GM10266 (cell line): ENCODE measurements around the gene PTPRZ1.

ENCODE experiments used
- DNase-seq: peaks from one replicate; pipeline ENCODE4 v3.0.0; 2012; ENCODE audit errors: extremely low spot score
- TF ChIP-seq, protein P1 (sequence below): IDR thresholded peaks from 2 replicates; pipeline ENCODE4 v1.5.1; 2012; ENCODE audit warnings: mild to moderate bottlenecking, low read depth; ENCODE audit not compliant: control insufficient read depth, insufficient read depth; ENCODE audit errors: missing control alignments

The PTPRZ1 gene

DNA sequence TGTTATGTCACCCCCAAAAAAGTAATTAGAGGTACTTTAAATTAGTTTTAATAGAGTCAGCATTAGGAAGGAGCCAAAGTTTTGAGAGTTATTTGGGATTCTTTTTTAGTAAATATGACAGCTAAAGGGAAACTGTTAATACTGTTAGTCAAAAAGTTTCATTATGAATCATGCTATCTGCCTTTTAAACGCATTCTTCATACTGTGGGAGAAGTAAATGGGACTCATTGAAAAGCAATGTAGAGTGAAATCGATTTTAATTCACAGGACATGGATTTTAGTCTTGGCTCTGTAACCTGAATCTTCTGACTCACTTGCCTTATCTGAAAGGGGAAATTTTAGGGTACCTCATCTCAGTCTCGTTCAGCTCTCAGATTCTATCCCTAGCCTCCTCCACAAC is 165.9 kb downstream of the PTPRZ1 start:
- TF ChIP-seq, protein P1, sequence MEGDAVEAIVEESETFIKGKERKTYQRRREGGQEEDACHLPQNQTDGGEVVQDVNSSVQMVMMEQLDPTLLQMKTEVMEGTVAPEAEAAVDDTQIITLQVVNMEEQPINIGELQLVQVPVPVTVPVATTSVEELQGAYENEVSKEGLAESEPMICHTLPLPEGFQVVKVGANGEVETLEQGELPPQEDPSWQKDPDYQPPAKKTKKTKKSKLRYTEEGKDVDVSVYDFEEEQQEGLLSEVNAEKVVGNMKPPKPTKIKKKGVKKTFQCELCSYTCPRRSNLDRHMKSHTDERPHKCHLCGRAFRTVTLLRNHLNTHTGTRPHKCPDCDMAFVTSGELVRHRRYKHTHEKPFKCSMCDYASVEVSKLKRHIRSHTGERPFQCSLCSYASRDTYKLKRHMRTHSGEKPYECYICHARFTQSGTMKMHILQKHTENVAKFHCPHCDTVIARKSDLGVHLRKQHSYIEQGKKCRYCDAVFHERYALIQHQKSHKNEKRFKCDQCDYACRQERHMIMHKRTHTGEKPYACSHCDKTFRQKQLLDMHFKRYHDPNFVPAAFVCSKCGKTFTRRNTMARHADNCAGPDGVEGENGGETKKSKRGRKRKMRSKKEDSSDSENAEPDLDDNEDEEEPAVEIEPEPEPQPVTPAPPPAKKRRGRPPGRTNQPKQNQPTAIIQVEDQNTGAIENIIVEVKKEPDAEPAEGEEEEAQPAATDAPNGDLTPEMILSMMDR: no peak

GRCh38 chr7:122040147-122040546 is 167.2 kb downstream of the PTPRZ1 start:
- TF ChIP-seq, protein P1: no peak
- no peak for DNase-seq

More for the DNA sequence above, 165.9 kb downstream of the PTPRZ1 start:
- DNase-seq: no peak

- TF ChIP-seq, protein P1: no peak
- no peak for DNase-seq
These were observed 173.4 kb downstream of the PTPRZ1 start for GRCh38 chr7:122046402-122046801.

DNA sequence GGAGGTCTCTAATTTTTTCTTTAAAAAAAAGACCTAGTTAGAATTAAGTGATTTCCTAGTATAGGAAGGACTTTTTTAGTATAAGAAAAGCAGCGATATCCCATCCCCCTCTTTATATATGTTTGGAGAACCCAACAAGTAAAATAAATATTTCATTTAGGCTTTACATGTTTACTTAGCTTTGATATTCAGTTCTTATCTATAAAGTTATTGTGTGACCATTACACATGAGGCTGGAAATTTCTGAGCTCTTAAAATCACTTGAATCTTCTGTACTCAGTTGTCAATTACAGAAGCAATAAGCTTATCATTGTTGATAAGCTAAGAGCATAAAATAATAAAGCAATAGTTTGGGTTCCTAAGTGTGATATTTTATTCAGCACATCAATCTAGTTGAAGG is 181.4 kb downstream of the PTPRZ1 start:
- no peak for DNase-seq
- TF ChIP-seq, protein P1: no peak

DNA sequence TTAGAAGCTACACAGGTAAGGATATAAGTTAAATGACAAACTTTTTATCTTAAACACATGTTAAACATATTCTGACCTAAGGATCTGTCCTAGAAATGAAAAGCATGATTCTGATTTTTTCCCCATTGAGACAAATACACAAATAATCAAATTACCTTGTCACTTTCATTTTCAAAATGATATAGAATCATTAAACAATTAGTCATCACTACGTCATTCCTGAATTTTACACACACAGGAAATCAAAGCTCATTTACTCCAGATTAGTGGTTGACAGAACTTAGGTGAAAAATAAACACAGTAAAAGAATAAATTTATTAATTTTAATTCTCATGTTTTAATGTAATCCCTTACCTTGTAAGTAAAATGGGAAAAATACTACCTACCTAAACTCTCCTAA is 182.1 kb downstream of the PTPRZ1 start:
- DNase-seq: no peak
- TF ChIP-seq, protein P1: no peak

DNA sequence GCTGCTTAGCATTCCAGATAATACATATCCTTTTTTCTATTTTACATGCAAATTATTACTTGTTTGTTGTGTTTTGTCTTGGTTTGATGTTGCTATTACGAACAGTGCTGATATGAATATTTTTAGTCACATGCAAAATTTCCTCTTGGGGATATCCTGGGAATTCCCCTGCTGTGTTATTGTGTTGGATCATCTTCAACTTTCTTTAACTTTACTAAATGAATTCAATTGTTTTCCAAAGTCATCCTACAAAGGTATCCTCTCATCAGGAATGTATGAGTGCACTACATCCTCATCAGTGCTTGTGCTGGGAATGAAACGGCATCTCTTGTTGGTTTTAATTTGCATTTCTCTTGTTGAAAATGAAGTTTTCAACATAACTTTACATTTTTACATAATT is 184.0 kb downstream of the PTPRZ1 start:
- TF ChIP-seq, protein P1: no peak
- no peak for DNase-seq

DNA sequence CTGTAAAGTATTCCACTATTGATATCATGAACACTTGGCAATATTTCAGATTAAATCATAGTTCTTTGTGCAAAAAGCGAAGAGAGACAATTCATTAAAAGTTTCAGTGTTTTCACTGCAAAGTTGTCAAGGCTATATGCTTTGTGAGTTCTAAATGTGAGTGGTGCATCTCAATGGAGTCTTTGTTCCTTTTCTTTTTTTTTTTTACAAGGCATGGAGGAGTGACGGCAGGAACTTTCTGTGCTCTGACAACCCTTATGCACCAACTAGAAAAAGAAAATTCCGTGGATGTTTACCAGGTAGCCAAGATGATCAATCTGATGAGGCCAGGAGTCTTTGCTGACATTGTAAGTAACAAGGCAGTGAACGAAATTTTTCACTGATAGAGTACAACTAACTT is 186.6 kb downstream of the PTPRZ1 start:
- DNase-seq: no peak

More for the DNA sequence above, 186.6 kb downstream of the PTPRZ1 start:
- TF ChIP-seq, protein P1: no peak
